HG03066 (cell line): Measurements from ENCODE around the gene MSL1.

Experiments used
- ATAC-seq: cut with Tn5 transposase; IDR thresholded peaks from one replicate; pipeline ENCODE4 v1.9.1; 2021; ENCODE audit warnings: low read depth; ENCODE audit not compliant: unreplicated experiment

MSL1 gene

DNA sequence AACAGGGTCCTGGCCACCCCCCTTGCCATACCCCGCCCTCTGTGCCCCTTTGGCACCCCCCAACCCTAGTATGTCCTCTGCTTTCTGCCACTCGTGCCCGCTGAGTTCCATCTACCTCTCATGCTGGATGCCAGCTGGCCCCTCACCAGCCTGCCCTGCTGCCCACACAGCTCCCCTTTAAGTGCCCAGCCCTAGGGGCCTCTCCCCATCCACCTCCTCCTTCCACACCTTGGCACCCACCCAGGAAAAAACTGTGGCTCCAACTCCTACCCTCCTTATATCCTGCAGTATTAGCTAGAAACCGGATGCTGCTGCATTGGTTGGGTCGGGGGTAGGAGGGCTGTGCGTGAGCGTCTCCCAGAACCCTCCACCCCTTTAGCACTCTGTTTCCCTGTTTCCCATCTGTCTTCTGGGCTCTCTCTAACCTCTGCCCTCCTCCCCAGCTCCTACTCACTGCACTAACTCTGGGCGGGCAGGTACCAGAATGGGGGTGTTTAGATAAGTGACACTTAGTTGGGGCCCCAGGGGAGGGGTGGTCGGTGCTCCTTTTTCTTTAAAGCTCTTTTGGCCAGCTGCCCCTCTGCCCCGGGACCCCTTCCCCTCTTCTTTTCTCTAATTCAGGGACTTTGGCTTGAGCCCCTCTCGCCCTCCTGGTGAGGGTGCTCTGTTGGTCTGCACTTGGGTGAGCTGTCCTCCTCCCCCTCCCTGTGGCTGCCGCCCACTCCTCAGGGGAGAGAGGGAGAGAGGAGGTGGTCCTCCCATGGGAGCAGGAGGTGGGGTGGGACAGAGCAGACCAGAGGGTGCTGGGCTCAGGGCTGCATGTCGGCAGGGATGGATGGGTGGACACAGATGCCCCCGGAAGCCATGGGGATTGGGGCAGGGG is 31.3 kb upstream of the MSL1 start:
- no peak for ATAC-seq

DNA sequence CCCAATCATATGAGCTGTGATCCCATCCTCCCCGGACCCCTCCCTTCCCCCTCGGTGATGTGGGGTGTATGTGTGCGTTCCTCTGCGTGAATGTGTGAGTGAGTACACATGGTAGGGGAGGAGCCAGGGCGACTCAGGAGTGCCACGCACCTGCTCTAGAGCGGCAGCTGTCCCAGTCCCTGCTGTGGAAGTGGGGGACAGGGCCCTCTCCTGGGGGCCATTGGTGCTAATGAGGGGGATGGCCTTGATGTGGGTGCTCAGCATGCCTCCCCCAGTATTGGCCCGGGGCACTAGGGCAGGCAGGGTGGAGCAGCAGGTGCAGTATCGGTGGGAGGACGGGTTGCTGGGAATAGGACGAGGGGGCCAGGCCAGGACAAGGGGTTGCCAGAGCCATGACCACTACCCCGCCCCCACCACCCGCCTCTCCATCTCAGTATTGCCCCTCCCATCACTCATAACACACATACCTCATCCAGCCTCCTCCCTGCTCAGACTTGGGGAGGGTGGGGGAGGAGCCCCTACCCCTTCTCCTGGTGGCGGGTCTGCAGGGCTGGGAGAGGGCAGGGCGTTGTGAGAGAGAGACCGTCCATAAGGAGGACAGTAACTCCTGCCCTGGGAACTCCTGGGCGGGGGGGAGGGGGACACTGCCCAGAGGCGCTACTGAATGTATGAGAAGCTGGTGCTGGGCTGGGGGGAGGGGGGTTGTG is 29.9 kb upstream of the MSL1 start:
- ATAC-seq = no peak

DNA sequence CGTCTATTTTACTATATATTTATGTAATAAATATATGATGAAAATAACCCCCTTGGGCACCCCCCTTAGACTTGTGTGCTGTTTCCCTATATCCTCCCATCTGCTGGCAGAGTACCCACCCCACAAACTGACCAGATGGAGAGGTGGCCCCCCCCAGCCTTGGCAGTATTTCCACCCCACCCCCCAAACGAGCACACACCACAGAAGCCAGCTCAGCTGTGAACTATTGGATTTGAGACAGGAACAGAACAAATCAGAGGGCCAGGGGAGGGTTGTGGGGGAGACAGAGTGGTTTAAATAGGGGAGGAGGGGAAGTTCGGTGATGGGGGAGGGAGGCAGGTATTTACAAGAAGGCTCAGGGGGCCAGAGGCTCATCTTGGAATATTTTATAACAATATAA is 29.2 kb upstream of the MSL1 start:
- ATAC-seq = no peak

DNA sequence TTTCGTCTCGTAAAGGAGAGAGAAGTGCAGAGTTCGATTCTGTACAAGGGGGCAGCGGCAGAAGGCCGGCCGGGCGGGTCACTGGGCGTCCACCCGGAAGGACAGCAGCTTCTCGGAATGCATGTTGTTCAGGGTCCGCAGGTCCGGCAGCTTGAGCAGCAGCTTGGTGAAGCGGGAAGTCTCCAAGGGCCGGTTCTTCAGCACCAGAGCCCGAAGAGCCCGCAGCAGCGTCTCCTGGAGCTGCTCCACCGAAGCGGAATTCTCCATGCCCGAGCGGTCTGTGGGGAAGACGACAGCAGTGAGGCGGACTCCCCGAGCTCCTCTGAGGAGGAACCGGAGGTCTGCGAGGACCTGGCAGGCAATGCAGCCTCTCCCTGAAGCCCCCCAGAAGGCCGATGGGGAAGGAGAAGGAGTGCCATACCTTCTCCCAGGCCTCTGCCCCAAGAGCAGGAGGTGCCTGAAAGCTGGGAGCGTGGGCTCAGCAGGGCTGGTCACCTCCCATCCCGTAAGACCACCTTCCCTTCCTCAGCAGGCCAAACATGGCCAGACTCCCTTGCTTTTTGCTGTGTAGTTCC is 28.7 kb upstream of the MSL1 start:
- no peak for ATAC-seq

DNA sequence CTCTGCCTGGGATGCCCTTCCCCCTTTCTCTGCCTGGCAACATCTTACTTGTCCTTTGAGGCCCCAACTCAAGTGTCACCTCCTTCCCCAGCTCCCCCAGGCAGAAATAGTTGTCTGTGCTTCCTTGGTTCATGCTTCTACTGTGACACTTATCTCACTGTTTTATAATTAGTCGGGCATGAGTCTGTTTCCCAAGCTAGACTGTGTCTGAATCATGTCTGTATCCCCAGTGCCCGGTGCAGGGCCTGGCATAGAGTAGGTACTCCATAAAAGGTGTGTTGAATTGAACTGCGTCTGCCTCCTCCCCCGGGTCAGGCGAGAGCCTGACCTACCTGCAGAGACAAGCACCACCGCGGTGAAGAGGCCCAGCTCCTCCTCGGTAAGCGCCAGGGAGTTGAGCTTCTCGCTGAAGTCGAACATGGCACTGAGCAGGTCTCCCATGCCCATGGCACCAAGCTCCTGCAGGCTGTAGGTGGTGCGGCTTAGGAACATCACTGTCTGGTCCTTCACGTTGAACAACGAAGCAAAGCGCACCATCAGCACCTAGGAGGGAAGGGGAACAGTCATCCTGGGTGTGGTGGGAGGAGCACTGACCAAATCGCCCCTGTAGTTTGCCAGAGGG is 28.1 kb upstream of the MSL1 start:
- no peak for ATAC-seq

DNA sequence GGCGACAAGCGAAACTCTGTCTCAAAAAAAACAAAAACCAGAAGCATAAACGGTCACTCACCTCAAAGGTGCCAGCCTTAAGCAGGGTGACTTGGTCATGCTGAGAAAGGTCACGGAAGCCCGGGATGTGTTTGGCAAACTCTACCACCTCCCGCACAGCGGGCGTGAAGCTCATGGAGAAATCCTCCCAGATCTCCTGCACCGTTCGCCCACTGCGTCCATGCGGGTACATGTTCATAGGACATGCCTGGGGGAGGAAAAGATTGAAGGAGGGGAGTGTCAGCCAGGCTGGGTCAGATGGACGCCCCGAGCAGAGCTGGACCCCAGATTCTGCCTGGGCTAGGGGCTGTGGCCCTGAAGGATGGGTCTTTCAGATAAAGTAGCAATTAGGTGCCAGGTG is 26.9 kb upstream of the MSL1 start:
- ATAC-seq = no peak

DNA sequence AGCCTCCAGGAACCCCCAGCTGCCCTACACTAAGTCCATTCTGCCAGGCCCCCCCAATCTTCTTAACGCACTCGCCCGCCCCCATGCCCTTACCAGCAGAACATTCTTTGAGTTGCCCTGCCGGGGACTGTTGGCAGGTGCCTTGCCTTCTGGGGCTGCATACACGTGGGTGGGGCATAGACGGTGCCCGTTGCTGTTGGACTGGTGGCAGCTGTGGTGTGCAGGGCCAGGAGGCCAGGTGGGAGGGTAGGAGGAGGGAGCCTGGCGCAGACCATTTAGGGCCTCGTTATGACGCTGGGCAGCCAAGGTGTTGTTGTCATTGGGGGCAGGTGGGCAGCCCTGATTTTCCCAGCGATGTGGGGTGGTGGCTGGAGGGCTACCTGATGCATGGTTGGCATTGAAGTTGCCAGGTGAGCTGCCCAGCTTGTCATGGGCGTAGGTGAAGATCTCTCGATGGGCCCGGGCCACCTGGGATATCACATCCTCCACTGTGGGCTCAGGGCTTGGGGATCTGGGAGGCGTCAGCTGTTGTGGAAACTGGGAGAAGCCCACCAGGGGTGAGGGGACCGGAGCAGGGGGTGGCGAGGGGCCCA is 26.3 kb upstream of the MSL1 start:
- no peak for ATAC-seq

DNA sequence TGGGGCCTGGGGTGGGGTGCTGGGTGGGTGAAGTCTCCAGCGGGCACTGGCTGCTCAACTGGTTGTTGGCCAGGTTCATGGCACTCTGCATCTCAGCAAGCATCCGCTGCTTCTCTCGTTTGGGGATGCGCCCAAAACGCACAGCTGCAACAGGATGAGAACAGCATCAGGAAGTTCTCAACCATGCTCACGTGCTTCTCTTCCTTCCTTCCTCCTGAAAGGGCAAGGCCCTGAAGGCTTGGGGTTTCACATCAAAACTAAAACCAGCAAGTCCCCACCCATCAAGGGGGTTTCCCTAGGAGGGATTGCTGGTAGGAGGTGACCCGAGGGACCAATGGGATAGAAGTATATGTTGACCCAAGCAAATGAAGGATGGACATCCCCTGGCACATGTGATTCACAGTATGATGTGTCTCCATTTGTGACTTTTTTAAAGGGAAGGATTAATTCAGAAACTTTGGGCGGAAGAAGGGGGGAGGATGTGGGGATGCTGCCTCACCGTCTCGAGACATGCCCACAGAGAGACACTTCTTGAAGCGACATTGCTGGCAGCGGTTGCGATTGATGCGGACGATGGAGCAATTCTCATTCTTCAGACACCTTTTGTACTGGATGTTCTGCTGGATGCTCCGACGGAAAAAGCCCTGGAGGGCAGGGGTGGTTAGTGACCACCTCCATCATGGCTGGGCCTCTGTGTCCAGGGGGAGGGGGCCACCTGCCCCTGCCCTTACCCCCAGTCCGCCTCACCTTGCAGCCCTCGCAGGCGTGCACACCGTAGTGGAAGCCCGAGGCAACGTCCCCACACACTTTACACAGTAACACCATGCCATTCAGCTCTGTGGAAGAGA is 25.6 kb upstream of the MSL1 start:
- no peak for ATAC-seq

DNA sequence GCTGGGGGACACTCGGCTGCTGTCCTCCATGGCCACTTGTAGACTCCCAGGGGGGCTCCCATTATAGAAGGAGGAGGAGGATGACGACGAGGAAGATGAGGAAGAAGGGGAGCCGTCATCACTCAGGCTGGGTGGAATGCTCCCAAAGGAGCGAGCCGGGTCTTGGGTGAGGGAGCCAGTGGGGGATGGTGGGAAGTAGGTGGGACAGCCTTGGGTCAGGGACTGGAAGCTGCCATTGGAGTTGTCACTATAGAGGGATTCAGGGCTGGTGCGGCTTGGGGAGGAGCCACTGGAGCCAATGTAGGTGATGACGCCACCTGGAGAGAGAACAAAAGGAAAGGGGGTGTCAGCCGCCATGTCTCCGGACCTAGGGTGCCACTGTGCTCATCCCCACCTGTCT is 24.7 kb upstream of the MSL1 start:
- no peak for ATAC-seq

DNA sequence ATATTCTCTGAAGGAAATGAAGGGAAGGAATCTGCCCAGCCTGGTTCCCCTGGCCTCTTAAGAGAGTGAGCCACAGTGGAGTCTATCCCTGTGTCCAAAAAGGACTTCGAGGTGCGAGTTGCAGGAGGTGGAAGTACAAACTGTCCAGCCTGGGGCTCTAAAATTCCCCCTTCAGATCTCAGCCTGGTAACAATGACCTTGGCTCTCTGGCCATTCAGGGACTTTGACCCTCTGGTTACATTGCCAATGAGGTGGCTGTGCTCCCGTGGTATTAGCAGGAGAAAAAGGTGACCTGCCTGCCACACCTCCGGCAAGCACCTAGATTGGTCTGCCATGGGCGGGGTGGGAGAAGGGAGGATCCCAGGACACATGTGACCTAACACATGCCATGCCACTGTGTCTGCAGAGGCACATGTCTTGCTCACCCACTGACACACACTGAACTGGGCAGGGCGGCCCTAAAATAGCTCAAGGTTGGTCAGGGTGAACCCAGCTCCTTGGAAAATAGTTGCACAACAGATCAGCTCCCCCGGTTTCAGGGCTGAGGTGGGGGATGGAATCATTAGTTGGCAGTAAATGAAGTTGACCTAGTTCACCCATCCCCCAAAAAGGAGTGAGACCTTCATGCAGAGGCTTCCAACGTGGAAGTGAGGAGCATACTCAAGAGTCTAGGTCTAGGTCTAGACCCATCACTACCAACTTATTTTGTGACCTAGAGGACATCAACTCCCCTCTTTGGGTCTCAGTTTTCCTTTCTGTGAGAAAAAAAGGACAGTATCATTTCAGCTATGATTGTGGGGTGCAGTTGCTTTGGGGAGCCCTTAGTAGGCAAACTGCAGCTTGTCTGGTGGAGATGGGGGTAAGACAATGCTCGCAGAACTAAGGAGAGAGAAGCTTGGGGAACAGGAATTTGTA is 23.6 kb upstream of the MSL1 start:
- no peak for ATAC-seq

DNA sequence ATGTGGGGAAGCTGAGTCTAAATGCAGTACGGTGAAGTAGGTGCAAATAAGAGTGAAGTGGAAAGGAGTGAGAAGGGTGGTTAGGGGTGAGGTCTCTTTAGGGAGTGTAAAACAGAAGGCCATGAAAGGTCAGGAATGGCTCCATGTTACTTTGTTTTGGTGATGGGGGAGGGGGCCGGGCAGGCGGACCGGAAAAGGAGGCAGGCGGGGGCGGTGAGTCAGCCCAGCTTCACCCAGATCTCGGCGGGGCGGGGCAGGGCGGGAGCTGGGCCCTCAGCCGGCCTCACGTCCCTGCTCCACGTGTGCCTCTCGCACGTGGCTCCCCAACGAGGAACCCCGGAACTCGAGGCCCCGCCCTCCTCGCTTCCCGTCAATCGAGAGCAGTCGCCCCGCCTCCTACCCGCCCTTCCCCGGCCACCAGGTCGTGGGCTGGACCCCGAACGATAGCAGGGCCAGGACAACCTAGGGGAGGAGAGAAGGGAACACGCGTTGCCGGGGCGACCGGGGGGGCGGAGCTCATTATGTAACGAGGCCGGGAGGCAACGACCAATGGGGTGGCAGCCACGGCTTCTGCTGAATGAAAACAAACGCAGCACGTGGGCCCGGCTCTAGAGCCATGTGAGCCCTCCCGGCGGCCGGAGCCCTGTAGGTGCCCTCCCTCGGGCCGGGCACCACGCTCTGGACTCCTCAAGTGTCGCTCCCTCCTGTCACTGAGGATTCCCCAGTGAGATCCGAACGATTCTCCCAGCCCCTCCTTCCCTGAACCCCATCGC is 22.7 kb upstream of the MSL1 start:
- ATAC-seq = peak; percentile 51

DNA sequence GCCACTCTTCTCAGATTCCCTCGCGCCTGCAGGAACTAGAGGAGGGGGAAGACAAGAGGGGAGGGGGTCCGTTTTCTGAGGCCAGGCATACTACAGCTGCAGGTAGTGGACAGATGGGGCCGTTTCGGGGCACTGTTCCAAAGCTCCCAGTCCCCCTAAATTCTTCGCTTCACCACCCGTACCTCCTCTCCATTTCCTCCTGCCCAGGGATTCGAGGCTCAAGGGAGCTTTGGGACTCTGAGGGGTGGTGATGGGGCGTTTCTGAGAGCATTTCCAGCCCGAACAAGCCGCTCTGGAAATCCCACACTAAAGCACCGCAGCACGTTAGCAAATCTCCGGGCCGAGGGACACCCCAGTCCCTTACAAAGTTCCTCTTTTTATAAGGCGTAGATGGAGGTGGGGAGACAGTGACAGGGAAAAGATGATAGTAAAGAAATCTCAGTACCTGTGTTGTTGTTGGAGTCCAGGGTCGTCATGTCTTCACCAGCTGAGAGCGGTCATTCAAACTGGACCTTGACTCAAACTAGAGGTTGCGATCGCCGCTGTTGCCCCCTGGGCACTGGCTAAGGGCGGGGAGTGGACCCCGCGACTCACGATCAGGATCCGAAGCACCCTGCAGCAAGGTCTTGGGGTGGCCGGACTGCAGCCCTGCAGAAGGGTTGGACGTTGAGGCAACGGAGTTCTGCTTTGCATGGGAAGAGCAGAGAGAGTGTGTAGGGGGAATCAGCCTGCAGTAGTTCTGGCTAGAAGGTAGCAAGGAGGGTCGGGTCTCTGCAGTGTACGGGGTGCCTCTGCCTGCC is 22.0 kb upstream of the MSL1 start:
- no peak for ATAC-seq

DNA sequence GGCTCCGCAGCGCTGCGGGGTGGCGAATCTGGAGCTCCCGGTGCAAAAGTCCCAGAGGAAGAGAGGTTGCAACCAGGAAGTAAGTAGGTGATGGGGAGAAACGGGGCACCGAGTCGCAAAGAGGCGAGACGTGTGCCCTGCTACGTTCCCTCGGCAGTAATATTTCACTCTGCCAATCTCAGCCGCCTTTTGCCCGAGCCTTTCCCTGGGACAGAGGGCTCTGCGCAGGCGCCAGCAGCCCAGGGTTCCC is 21.4 kb upstream of the MSL1 start, which contains the start of gene NR1D1:
TSS of gene NR1D1 (minus strand) at position 171 of the 250 bp plus-strand sequence. CDS start 495 bp downstream, outside the sequence.
- ATAC-seq = peak; percentile 1

DNA sequence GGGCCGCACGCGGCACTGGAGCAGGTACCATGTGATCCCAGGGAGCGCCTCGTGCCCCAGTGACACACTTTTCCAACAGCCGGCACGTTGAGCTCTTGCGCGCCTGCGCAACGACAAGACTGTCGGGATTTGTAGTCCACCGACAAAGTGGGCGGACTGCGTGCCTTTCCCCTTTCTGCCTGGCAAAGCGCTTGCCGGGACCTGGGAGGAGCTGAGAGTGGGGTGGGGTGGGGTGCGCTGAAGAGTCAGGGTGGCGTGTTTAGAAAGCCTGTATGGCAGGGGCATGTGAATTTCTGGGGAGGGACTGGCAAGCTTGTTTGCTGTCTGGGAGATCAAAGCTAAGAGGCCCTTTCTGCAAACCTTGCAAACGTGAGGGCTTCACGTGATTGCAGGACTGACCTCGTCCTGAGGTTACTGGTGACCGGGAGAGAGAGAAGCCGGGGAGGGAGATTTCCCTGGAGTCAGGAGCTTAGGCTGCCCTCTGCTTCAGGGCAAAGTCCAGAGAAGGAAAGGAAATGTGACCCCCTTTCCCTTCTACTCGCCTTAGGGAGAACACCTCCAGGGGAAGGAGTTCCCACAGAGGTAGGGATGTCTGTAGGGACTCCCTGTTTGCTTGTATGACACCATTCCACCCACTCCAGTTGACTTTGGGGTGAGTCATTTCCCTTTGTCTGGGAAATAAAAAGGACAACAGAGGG is 21.0 kb upstream of the MSL1 start:
- ATAC-seq = peak; percentile 31

DNA sequence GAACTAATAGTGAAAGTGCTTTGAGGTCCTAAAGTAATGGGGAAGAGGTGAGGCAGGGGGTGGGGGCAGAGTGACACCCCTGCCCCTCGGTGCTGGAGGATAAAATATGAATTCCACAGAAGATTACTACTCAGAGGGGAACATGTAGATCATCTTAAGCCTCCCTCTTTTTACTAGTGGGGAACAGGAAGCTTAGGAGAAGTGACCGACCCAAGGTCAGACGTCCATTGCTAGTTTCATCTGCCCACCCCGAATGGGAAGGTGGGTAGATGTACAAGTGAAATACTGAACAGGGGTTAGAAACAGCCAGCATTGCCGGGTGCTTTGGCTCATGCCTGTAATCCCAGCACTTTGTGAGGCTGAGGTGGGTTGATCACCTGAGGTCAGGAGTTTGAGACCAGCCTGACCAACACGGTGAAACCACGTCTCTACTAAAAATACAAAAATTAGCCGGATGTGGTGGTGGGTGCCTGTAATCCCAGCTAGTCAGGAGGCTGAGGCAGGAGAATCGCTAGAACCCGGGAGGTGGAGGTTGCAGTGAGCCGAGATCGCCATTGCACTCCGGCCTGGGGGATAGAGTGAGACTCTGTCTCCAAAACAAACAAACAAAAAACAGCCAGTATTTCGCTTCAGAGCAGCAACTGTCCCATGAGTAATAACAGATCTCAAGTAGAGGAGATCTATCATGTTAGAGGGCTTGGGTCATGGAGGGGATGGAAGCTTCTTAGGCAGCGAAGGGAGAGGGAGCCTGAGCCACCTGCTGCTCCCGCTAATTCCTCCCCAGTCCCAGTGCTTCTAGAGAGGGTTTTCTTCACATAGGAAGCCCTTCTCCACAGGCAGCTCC is 20.2 kb upstream of the MSL1 start:
- no peak for ATAC-seq

DNA sequence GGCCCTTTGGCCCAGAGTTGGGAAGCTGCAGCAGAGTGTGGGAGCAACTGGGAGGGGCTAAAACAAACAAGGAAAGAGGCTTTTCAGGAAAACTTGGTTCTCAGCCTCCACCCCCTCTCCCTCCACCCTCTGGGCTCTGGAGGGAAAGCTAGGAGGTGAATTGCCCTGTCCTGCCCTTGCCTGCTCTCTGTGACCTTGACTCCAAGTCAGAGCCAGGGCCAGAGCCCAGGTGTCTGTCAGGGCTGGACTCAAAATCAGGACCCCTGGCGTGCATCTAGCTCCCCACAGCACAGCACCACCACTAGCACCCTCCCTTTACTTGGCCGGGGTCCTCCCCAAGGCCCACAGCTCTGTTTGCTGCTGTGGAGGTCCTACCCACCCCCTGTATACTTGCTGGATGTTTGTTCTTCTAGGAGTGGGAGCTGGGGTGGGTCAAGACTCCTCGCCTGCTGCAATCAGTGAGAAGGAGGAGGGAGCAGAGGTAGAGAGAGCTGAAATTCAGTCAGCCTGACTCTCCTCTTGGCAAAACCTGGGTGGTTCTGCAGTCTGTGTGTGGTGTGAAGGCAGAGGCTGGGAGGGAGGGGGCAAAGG is 18.6 kb upstream of the MSL1 start:
- no peak for ATAC-seq
